ENCODE data around the gene MARK3. TPM values are rescaled to one million over a fixed set of nuclear protein-coding genes. Genes with fewer than 3 reads are reported as not detected.

Gene MARK3
- polyA plus RNA-seq, 1 donor (not counting 4 experiments of a cell fraction or from before 2014, with no cell fraction given), result 133 TPM

GRCh38 chr14:103495854-103496253, 110.6 kb downstream of the MARK3 start:
- no peaks in the 10 kb centered on the region for H3K9me3 ChIP-seq (ENCODE audit: control insufficient read depth, low read depth, low read length)
- H3K79me2 ChIP-seq (ENCODE audit: control insufficient read depth, insufficient read depth, low read length), result peaks cover 7% of the 10 kb centered on the region
- dilution Hi-C loops (cut with MboI; ENCODE audit: extremely low pct_ligation_motif_present, low sequenced_read_pairs), result no loop called here
- H3K4me3 ChIP-seq (ENCODE audit: control insufficient read depth in 2 of 3, extremely low read depth in 1 of 3, insufficient read depth in 2 of 3, low read depth in 1 of 3, low read length in 3 of 3), result no peak overlapping the region
- no peaks in the 10 kb centered on the region for H3K9me1 ChIP-seq (ENCODE audit: control insufficient read depth, extremely low read depth, insufficient read depth, low read length)
- no peaks in the 10 kb centered on the region for H3K27me3 ChIP-seq (ENCODE audit: control insufficient read depth, extremely low read depth, insufficient read depth, low read length)
- DNase-seq (ENCODE audit: low read depth, low spot score), result no peak
- no peak overlapping the region for H3K9ac ChIP-seq (ENCODE audit: control insufficient read depth, extremely low read depth, insufficient read depth, low read length)
- H2AFZ ChIP-seq (ENCODE audit: control insufficient read depth, low read length), result no peak overlapping the region
- TF ChIP-seq EZH2 (IDR thresholded peaks at IDR 0.05; ENCODE audit: low read length), result no peak
- TF ChIP-seq CTCF (optimal IDR thresholded peaks at IDR 0.05 in 1 of 3, IDR thresholded peaks at IDR 0.05 in 1 of 3, conservative IDR thresholded peaks at IDR 0.05 in 1 of 3; ENCODE audit: extremely low read depth in 1 of 3, insufficient read depth in 2 of 3, low read length in 3 of 3), result no peak
- H3K4me1 ChIP-seq (ENCODE audit: control insufficient read depth, extremely low read depth, insufficient read depth, low read length), result peaks cover 8% of the 10 kb centered on the region
- H3K27ac ChIP-seq (ENCODE audit: control insufficient read depth, insufficient read depth, low read length), result no peak overlapping the region
- H3K36me3 ChIP-seq (ENCODE audit: control insufficient read depth in 2 of 2, extremely low read depth in 1 of 2, insufficient read depth in 2 of 2, low read length in 2 of 2), result peaks cover 19 to 28% of the 10 kb centered on the region in 2 experiments
- no peak overlapping the region for H3K4me2 ChIP-seq (ENCODE audit: control insufficient read depth, extremely low read depth, insufficient read depth, low read depth, low read length)
- H4K20me1 ChIP-seq (ENCODE audit: control insufficient read depth, extremely low read depth, insufficient read depth, low read length), result peaks cover 9% of the 10 kb centered on the region
- FAIRE-seq, result no peak

DNA sequence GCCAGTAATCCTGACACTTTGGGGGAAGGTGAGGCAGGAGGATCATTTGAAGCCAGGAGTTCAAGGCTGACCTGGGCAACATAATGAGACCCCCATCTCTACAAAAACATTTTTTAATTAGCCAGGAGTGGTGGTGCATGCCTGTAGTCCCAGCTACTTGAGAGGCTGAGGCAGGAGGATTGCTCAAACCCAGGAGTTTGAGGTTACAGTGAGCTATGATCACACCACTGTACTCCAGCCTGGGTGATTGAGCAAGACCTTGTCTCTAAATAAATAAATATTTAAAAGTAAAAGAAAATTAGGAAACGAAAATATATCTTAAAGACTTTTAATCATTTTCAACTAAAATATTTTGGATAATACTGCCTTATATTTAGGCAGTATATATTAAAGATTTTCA, 111.6 kb downstream of the MARK3 start:
- no peak overlapping the region for H3K4me3 ChIP-seq (ENCODE audit: control insufficient read depth in 2 of 3, extremely low read depth in 1 of 3, insufficient read depth in 2 of 3, low read depth in 1 of 3, low read length in 3 of 3)
- H2AFZ ChIP-seq (ENCODE audit: control insufficient read depth, low read length), result no peak overlapping the region
- no peak overlapping the region for H3K4me2 ChIP-seq (ENCODE audit: control insufficient read depth, extremely low read depth, insufficient read depth, low read depth, low read length)
- peaks cover 12% of the 10 kb centered on the region for H4K20me1 ChIP-seq (ENCODE audit: control insufficient read depth, extremely low read depth, insufficient read depth, low read length)
- peaks cover 16% of the 10 kb centered on the region for H3K79me2 ChIP-seq (ENCODE audit: control insufficient read depth, insufficient read depth, low read length)
- TF ChIP-seq EZH2 (IDR thresholded peaks at IDR 0.05; ENCODE audit: low read length) (no peak), CTCF (optimal IDR thresholded peaks at IDR 0.05 in 1 of 3, IDR thresholded peaks at IDR 0.05 in 1 of 3, conservative IDR thresholded peaks at IDR 0.05 in 1 of 3; ENCODE audit: extremely low read depth in 1 of 3, insufficient read depth in 2 of 3, low read length in 3 of 3) (no peak)
- no peaks in the 10 kb centered on the region for H3K27me3 ChIP-seq (ENCODE audit: control insufficient read depth, extremely low read depth, insufficient read depth, low read length)
- no peak overlapping the region for H3K9ac ChIP-seq (ENCODE audit: control insufficient read depth, extremely low read depth, insufficient read depth, low read length)
- DNase-seq (ENCODE audit: low read depth, low spot score) (no peak), FAIRE-seq (no peak)
- dilution Hi-C loops (cut with MboI; ENCODE audit: extremely low pct_ligation_motif_present, low sequenced_read_pairs), result no loop called here
- no peaks in the 10 kb centered on the region for H3K9me3 ChIP-seq (ENCODE audit: control insufficient read depth, low read depth, low read length)
- peaks cover 8% of the 10 kb centered on the region for H3K4me1 ChIP-seq (ENCODE audit: control insufficient read depth, extremely low read depth, insufficient read depth, low read length)
- no peak overlapping the region for H3K27ac ChIP-seq (ENCODE audit: control insufficient read depth, insufficient read depth, low read length)
- H3K9me1 ChIP-seq (ENCODE audit: control insufficient read depth, extremely low read depth, insufficient read depth, low read length), result no peaks in the 10 kb centered on the region
- H3K36me3 ChIP-seq (ENCODE audit: control insufficient read depth in 2 of 2, extremely low read depth in 1 of 2, insufficient read depth in 2 of 2, low read length in 2 of 2), result peaks cover 23 to 37% of the 10 kb centered on the region in 2 experiments
